Erythroblast (primary cell): ENCODE measurements around the gene ACADSB.

Source experiments
- DNase-seq, 2 experiments: peaks; one replicate each; lab custom pipeline; 2025; lab: John Stamatoyannopoulos, UW
- GATA1 ChIP-seq: IDR thresholded peaks from 2 replicates; pipeline ENCODE4 v1.6.1; 2011; ENCODE audit warnings: low read depth, mild to moderate bottlenecking, control low read depth, low read length, moderate library complexity
- POLR2A ChIP-seq: IDR thresholded peaks from 2 replicates; pipeline ENCODE4 v1.6.1; 2011; ENCODE audit warnings: mild to moderate bottlenecking, low read length

The ACADSB gene

DNA sequence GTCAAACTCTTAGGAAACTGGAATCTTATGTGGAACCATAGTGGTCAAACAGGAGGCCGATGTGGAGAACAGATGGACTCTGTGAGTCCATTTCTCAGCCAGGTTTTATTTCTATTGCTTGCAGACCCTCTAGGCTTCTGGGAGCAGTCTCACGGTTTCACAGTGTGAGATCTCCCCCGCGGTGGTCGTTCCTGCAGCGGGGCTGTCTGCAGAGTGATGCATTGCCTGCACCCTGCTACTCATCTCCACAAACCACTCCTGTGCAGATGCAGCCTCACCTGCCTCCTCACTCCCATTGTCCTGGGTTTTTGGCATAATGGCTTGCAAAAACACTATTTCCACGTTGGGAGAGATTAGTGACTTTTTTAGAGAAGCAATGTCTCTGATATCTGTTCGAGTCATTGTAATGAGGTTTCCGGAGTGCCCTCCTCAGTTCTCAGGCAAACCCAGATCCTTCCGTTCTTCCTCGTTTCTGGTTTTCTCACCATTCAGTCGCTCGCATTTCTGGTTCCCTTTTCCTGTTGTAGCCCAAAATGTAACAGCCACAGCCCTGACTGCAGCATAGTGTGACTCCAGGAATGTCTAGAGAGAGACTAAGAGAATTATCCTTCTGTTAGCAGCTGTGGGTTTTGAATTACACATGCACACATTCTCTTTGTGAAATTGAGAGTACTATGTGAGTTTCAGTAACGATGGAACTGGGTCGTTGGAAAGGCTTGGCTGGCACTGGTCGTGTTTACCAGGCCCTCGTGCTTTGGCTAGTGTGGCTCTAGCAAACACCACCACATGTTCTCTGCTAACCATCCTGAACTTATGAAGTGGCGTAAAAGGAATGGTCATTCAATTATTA, 30.2 kb downstream of the ACADSB start:
- DNase-seq, result no peak
- TF ChIP-seq POLR2A (no peak), GATA1 (no peak)

DNA sequence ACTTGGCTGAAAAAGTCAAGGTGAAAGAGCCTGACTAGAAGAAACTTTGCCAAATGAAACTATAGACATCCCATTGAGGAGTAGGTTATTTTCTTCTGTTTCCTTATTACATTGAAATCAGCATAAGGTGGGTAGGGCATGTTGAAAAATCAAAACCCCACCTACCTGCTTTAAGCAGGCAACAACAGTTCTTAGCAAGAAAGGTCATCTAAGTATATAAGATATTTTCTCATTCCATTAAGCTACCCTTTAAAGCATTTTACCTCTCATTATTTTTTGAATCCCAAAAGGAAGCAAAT, 30.8 kb downstream of the ACADSB start:
- TF ChIP-seq GATA1, result no peak
- DNase-seq, result no peak

DNA sequence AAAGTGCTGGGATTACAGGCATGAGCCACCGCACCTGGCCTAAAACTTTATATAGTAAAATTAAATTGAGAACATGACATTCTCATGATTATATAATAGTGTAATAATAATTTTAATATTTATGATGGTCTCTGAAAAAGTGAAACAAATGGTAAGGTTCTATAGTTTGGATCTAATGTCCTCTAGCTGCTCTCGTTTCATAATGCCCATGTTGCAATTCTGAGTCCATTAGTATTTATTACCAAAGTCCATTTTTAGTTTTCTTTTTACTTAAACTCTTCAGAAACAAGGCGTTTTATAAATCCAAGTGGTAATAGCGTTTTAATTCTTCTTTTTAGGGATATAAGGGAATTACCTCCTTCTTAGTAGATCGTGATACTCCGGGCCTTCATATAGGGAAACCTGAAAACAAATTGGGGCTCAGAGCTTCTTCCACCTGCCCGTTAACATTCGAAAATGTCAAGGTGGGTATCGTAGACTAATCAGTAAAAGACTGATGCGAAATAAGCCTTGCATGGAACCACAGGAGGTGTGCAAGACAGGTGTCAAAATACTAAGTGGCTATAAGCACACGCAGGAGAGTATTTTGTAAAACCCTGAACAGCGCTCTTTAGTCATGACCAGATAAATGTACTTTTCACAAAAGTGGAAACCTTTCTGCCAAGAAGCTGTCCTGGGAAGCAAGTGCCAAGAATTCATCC, 34.1 kb downstream of the ACADSB start:
- no peak for TF ChIP-seq POLR2A
- no peak for DNase-seq

DNA sequence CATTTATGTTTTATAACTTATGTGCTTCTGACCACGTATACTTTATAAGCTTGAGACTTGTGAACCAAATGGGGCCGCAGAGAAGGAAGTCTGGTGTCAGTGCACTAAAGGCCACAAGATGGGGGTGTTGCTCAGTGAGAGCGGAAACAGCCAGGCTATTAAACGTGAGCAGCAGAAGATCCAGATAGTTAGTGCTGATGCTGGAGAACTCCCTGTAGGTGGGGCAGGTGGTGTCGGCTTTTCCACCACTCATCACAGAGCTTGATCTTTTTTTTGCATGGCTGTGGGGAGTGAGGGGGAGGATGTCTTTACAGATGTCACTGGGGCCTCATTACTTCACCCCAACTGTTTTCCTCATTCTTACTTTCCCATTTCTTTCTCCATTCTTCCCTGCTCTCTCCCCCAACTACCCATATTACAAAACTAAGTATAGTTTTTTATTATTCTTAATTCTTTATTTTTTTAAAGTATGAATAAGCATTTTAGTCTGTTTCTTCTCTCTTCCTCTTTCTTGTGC, 34.7 kb downstream of the ACADSB start:
- DNase-seq, result peak; percentile 68 to 79
- TF ChIP-seq POLR2A, result no peak
- no peak for TF ChIP-seq GATA1

DNA sequence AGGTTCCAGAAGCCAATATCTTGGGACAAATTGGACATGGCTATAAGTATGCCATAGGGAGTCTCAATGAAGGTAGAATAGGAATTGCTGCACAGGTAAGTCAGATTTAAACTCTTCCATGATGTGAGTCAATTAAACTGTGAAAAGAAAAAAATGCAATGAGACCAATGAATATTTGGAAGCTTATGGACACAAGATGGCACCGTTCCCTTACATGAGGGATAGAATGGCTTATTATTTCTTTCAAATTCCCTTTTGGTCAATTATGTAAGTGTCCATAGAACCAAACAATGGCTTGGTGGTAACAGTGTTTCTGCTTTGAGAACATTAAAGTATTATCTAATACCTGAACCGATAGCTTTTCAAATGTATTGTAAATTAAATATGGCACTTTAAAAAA, 35.6 kb downstream of the ACADSB start:
- DNase-seq, result peak in 1 of 2 experiments; percentile 14
- TF ChIP-seq GATA1, result no peak
- no peak for TF ChIP-seq POLR2A

DNA sequence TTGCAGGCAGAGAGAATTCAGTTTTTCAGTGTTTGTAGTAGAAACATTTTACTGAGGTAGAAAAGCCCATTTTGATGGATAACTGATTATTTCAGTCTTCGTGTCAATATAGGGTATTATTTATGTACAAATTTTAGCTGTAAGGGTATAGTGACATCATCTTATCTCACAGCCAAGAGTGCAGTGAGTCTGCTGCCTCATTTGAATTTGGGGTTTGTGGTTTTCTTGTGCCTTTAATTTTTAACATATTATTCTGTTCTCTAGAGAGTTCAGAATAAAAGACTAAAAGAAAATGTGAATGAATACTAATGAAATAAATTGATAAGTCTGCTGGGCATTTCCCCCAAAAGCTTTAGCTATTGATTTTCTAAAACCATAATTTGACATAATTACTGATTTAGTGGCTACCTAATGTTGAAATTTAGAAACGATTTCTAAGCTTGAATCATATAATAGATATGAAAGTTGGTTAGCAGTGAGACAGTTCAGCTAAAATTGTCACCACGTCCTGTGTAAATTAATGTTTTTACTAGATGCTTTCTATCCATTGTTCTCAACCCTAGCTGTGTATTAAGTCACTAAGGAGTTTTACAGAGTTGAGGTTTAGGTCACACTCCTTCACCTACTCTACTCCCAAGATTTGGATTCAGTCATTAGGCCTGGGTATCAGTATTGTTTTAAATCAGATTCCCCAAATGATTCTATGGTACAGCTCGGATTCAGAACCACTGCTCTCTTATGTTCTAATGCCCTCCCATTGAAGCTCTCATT, 37.3 kb downstream of the ACADSB start:
- no peak for DNase-seq
- TF ChIP-seq GATA1 (no peak), POLR2A (no peak)

DNA sequence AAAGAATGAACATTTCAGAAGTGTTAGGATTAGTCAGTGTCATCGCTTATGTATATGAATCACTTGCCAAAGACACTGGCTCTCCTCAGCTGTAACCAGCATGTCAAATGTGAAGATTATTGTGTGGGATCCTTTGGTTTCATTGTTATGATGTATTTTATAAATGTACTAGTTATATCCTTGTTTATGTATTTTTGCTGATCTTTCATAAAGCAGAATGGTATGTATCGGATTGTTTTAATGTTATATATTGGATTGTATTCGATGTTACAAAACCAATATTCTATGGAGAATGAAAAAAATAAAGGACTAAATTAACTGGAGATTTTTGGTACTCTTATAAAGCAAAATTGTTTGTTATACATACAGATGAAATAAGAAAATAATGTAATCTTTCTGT, 49.2 kb downstream of the ACADSB start:
- DNase-seq, result no peak
- TF ChIP-seq GATA1 (no peak), POLR2A (no peak)

DNA sequence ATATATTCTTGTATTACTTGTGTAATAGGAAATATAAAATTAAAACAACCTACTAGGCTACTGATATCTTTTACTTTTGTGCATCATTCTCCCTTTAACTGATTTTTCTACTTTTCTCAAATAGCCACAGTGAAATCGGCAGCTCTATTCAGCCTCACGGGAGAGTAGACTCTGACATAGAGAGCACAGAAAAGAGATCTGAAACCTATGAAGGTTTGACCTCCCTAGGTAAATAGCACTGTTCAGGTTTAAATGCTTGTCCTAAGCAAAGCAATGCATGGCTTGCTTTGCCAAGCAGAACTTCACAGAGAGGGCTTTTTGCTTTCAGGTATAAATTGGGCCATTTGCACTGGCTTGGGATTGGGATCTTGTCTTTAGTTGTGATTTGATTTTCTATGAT, 53.1 kb downstream of the ACADSB start:
- no peak for DNase-seq
- TF ChIP-seq GATA1, result no peak
- TF ChIP-seq POLR2A, result no peak

DNA sequence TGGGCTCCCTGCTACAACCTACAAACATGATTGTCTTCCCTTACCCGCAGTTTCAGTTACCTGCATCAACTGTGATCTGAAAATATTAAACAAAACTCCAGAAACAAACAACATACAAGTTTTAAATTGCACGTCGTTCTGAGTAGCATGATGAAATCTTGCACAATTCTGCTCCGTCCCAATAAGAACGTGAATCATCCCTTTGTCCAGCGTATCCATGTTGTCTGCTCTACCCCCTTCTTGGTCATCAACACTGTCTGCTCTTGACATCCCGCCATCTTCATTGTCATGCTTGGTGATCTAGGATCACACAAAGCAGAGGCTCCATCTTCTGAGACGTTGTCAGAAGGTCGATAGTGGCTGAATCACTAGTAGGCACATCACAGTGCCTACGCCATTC, 53.9 kb downstream of the ACADSB start:
- no peak for DNase-seq
- TF ChIP-seq GATA1 (no peak), POLR2A (no peak)

DNA sequence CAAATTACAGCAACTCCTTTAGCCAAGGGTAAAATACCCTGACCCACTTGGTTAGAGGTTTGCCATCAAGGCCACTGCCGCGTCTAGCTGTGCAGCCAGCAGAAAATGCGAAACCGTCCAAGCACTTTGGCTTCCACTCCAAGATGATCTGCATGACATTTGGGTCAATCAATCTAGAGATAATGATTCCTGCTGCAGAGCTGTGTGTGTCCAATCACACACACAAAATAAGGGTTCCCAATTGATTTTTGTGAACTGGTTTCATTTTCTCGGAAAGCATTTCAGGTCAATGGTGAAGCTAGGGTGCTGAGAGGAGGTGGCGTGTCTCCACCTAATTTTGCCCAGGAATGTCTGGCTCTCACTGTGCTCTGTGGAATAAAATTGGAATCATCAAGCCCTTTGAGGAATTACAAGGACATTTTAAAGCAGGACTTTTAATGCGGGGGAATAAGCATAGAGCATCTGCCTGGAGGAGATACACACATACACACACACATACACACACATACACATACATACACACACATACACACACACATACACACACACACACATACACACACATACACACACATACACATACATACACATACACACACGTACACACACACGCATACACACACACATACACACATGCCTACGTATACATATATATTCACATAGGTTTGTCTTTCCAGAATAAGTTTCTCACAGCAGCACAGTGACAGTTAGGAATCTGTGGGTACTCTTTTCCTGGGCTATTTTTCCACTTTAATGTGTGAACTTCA, 59.5 kb downstream of the ACADSB start:
- TF ChIP-seq POLR2A, result no peak

DNA sequence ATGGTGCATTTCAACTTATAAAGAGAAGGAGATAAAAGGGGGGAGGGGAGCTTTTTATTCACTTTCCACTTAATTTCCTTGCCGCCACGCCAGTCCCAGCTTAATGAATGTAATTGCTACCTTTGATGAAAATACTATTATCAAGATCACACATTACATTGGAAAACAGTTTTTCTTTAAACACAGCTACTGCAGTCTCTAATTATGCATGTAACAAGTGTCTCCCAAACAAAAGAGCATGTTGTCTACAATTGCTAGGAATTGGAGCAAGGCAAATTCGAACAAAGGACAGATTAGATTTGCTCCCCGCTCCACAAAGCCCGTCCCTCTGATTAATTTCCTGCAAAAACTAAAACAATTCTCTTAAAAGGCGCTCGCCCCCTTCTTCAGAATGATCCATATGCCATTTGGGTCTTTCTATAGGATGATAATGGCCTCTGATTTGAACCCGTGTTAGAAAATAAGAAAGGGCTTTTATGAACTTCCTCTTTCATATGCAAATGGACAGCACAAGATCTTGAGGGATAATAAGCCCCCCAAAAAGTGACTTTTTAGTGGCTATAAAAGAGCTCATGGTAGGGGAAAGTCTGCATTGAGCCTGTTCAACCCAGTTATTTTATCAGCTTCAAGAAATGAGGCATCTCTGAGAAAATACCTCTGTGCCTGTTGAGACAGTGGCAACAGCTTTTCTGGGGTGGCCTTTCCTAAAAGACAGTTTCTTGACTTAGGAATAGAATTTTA, 60.6 kb downstream of the ACADSB start:
- no peak for TF ChIP-seq POLR2A
- DNase-seq, result no peak

More for the DNA sequence above, 59.5 kb downstream of the ACADSB start:
- DNase-seq, result no peak

DNA sequence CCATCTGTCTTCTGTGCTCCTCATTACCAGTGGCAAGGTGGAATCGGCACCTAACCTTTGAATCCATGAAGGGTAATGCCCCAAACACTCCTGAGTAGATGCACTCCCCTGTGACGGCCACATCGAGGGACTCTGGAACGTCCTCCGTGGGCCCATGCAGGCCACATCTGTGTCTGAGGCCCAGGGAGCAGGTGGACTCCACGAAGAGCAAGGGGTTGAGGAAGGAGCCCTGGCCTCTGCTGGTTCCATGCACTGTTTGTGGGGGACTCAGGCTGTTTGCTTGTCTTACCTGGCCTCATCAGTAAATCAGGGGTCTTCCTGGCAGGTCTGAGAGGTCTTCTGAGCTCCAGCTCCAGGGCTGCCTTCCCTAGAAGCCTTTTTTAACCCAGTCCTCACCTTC, 64.4 kb downstream of the ACADSB start:
- TF ChIP-seq POLR2A (no peak), GATA1 (no peak)
- no peak for DNase-seq

DNA sequence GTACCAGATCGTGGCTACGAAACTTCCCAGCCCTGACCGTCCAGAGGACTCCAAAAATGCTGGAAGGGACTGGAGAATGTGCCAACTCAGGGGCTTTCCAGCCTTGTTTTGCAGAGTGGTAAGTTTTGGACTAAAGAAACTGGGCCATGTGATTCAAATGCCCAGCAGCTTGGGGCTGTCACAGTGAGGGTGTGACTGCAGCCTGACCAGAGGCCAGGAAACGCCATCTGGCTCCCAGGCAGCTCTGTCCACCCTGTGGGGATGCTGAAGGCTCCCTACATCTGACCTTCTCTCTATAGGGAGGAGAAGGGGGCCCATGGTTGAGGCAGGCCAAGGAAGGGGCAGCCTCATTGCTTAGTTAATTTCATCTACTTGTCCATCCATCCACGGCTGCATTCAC, 65.4 kb downstream of the ACADSB start:
- DNase-seq, result no peak
- TF ChIP-seq GATA1 (no peak), POLR2A (no peak)
